ENCODE measurements around the gene PNPLA6.

PNPLA6 gene

DNA sequence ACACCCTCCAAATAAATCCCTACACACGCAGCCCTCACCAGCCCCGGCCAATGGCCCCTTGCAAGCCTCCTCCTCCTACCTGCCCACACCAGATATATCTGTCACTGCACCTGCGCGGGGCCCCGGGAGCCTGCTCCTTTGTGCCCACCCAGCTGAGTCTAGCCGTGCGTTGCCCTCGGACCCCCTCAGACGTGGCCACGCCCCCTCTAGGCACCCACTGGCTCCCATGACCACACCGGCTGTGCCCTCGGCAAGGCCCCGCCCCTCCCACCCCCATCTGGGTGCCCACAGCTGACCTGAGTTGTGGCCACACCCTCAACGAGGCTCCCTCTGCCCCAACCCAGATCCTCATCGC lies 6.3 kb upstream of the PNPLA6 start:
- ChIA-PET CTCF (no interaction called here), POLR2A (no interaction called here)
- TF ChIP-seq ZNF384 (IDR thresholded peaks at IDR 0.05) (no peak), ARNT (IDR thresholded peaks at IDR 0.05) (no peak), TARDBP (IDR thresholded peaks at IDR 0.05) (no peak), LEF1 (IDR thresholded peaks at IDR 0.05; ENCODE audit: borderline replicate concordance) (no peak)
- DNase-seq (ENCODE audit: extremely low spot score): no peak

- ChIA-PET POLR2A (interaction anchor here (3.7 kb wide), 1 partner anchor 7 kb away, joined by 21 read pairs; the partner anchor contains the start of gene MCOLN1), CTCF (no interaction called here)
- no peak for DNase-seq (ENCODE audit: extremely low spot score)
- TF ChIP-seq NFRKB (IDR thresholded peaks at IDR 0.05) (no peak), FOXK2 (IDR thresholded peaks at IDR 0.05) (no peak), ELF4 (IDR thresholded peaks at IDR 0.05) (no peak), SP1 (IDR thresholded peaks at IDR 0.05) (no peak), PKNOX1 (IDR thresholded peaks at IDR 0.05) (no peak), LEF1 (IDR thresholded peaks at IDR 0.05; ENCODE audit: borderline replicate concordance) (no peak), FOXM1 (IDR thresholded peaks at IDR 0.05; ENCODE audit: borderline replicate concordance) (no peak), SUZ12 (IDR thresholded peaks at IDR 0.05) (no peak)
Observed at GRCh38 chr19:7529610-7530490, 5.7 kb upstream of the PNPLA6 start.

DNA sequence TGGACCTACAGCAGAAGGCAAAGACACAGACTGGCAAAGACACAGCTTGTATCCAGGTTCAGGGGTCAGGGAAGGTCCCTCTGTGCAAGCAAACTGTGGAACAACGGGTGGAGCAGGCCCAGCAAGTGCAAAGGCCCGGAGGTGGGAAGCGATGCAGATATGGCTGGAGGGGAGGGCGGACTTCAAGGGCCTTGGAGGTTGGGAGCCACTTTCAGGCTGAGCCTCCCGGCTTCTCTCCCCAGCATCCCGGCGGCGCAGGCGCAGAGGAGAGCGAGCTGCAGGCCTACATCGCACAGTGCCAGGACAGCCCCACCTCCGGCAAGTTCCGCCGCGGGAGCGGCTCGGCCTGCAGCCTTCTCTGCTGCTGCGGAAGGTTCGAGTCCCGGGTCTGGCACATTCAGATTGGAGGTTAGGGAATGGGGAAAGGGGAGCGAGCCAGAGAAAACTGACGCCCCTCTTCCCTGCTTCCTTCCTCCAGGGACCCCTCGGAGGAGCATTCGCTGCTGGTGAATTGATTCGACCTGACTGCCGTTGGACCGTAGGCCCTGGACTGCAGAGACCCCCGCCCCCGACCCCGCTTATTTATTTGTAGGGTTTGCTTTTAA lies 2.1 kb upstream of the PNPLA6 start:
- no peak for DNase-seq (ENCODE audit: extremely low spot score)
- ChIA-PET POLR2A (interaction anchor here (1.2 to 3.7 kb wide), 2 partner anchors 11 to 434 kb away, joined by 3 to 21 read pairs; partner anchors contain the start of gene MCOLN1), CTCF (interaction anchor here (0.5 kb wide), 1 partner anchor 15 kb away, joined by 3 read pairs; no protein-coding TSS in a partner anchor)
- no peak for TF ChIP-seq LEF1 (IDR thresholded peaks at IDR 0.05; ENCODE audit: borderline replicate concordance)

DNA sequence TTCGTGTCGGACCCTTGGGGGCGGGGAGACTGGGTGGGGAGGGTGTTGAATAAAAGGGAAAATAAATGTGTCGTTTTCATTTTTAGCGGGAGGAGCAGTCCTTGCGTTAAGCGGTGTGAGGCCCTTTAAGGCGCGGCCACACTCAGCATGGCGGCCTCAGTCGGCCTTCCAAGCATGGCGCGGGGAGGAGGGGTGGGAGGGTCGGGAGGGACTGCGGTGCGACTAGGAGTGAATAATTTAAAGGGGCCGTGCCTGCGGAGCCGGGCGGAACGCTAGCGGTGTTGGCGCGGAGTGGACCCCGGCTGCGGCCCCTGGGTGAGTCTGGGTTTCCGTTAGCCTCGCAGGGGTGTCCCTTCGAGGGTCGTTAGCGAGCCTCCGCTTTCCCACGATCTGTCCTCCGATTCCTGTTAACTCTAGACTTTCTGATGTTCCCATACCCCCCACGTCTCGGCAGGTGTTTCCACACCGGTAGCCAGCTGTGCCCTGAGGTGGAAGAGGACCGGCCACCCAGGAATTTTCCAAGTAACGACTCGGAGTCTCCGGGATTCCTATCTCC lies 1.5 kb upstream of the PNPLA6 start:
- POLR2A ChIA-PET: interaction anchor here (1.2 to 2.0 kb wide), 2 partner anchors 28 to 435 kb away, joined by 3 to 5 read pairs; no protein-coding TSS in a partner anchor
- CTCF ChIA-PET: no interaction called here
- TF ChIP-seq FOXA1 (IDR thresholded peaks at IDR 0.05) (no peak), BHLHE40 (IDR thresholded peaks at IDR 0.05; ENCODE audit: borderline replicate concordance) (no peak), FOXK2 (IDR thresholded peaks at IDR 0.05) (no peak), ARNT (IDR thresholded peaks at IDR 0.05) (no peak), NFRKB (IDR thresholded peaks at IDR 0.05) (no peak), HDGF (IDR thresholded peaks at IDR 0.05; ENCODE audit: borderline replicate concordance) (no peak), LEF1 (IDR thresholded peaks at IDR 0.05; ENCODE audit: borderline replicate concordance) (no peak), CTBP1 (IDR thresholded peaks at IDR 0.05; ENCODE audit: borderline replicate concordance) (no peak), FOXM1 (IDR thresholded peaks at IDR 0.05; ENCODE audit: borderline replicate concordance) (no peak), TARDBP (IDR thresholded peaks at IDR 0.05) (no peak), ELF4 (IDR thresholded peaks at IDR 0.05) (no peak), SUZ12 (IDR thresholded peaks at IDR 0.05) (no peak), PKNOX1 (IDR thresholded peaks at IDR 0.05) (no peak), L3MBTL2 (conservative IDR thresholded peaks at IDR 0.05) (no peak), ZNF384 (IDR thresholded peaks at IDR 0.05) (no peak), SP1 (IDR thresholded peaks at IDR 0.05) (no peak)
- peak; percentile 87 for DNase-seq (ENCODE audit: extremely low spot score)

GRCh38 chr19:7534531-7535046 lies 928 bp upstream of the PNPLA6 start:
- POLR2A ChIA-PET: interaction anchor here (0.8 to 2.0 kb wide), 3 partner anchors 12 to 71 kb away, joined by 3 to 5 read pairs (median 3); partner anchors contain the start of gene MCOLN1
- peak; percentile 50 for DNase-seq (ENCODE audit: extremely low spot score)
- TF ChIP-seq L3MBTL2 (conservative IDR thresholded peaks at IDR 0.05) (no peak), ELF4 (IDR thresholded peaks at IDR 0.05) (no peak), NFRKB (IDR thresholded peaks at IDR 0.05) (no peak), SP1 (IDR thresholded peaks at IDR 0.05) (no peak), CTBP1 (IDR thresholded peaks at IDR 0.05; ENCODE audit: borderline replicate concordance) (no peak), FOXA1 (IDR thresholded peaks at IDR 0.05) (no peak), TARDBP (IDR thresholded peaks at IDR 0.05) (no peak), FOXM1 (IDR thresholded peaks at IDR 0.05; ENCODE audit: borderline replicate concordance) (no peak), HDGF (IDR thresholded peaks at IDR 0.05; ENCODE audit: borderline replicate concordance) (no peak), BHLHE40 (IDR thresholded peaks at IDR 0.05; ENCODE audit: borderline replicate concordance) (no peak), PKNOX1 (IDR thresholded peaks at IDR 0.05) (no peak), ARNT (IDR thresholded peaks at IDR 0.05) (no peak), LEF1 (IDR thresholded peaks at IDR 0.05; ENCODE audit: borderline replicate concordance) (no peak), ZNF384 (IDR thresholded peaks at IDR 0.05) (no peak), FOXK2 (IDR thresholded peaks at IDR 0.05) (no peak), SUZ12 (IDR thresholded peaks at IDR 0.05) (no peak)
- CTCF ChIA-PET: no interaction called here
